Thyroid gland (tissue), 4 donors: ENCODE data around the gene GALNS. TPM values are rescaled to one million over a fixed set of nuclear protein-coding genes. Genes with fewer than 3 reads are reported as not detected.

Source experiments
- DNase-seq, 2 donors: peaks; one replicate each; pipeline ENCODE4 v3.0.0-alpha.2; 2019
- H3K27ac ChIP-seq, 3 donors: fragments of 200-600 bp; sonication (generic); 1 replicate in 2 of 3; 2 replicates in 1 of 3; pipeline ENCODE4 v1.5.1; 2016 to 2019; ENCODE audit warnings: mild to moderate bottlenecking in 1 of 3, moderate library complexity in 1 of 3
- H3K27me3 ChIP-seq: fragments of 200-600 bp; sonication (generic); one replicate; pipeline ENCODE4 v1.5.1; 2019
- H3K36me3 ChIP-seq, 2 donors: fragments of 200-600 bp; sonication (generic); one replicate each; pipeline ENCODE4 v1.5.1; 2016 to 2019
- H3K4me1 ChIP-seq, 2 donors: fragments of 200-600 bp; sonication (generic); one replicate each; pipeline ENCODE4 v1.5.1; 2017 to 2019
- H3K4me3 ChIP-seq, 3 donors: fragments of 200-600 bp; sonication (generic); replicated peaks in 1 of 3; 1 replicate in 2 of 3; 2 replicates in 1 of 3; pipeline ENCODE4 v1.5.1; 2016; ENCODE audit warnings: mild to moderate bottlenecking in 1 of 3
- H3K9me3 ChIP-seq: fragments of 200-600 bp; sonication (generic); one replicate; pipeline ENCODE4 v1.5.1; 2017
- CTCF ChIP-seq, 6 experiments: fragments of 200-600 bp in 3 of 6; fragments of 450-650 bp in 3 of 6; sonication (generic) in 3 of 6; IDR thresholded peaks; one replicate each; pipeline ENCODE4 v1.5.1; 2016 to 2019; ENCODE audit warnings: antibody characterized with exemption in 6 of 6, mild to moderate bottlenecking in 2 of 6, inconsistent platforms in 1 of 6, moderate library complexity in 1 of 6
- POLR2A ChIP-seq, 2 donors: fragments of 450-650 bp; IDR thresholded peaks; one replicate each; pipeline ENCODE4 v1.6.1; 2017; ENCODE audit warnings: antibody characterized with exemption in 2 of 2, mild to moderate bottlenecking in 2 of 2, moderate library complexity in 1 of 2
- WGBS, 2 donors: methylation state at CpG; one replicate each; pipeline ENCODE4 v1.1.5; 2017; 5-methylcytosine and 5-hydroxymethylcytosine counted together
- intact Hi-C: fragments of 100-400 bp; cut with DNase I; formaldehyde crosslinking; loops from one replicate; pipeline ENCODE4 v1.15.1; 2023
- total RNA-seq, 4 donors: library from RNA; depleted of rRNA; stranded (reverse); fragments of >200 nt; gene quantifications; one replicate each; pipeline ENCODE4 v1.2.3, GENCODE V29; 2016

The GALNS gene
- total RNA-seq, 4 donors from 2014 or later = 14.4 to 41.9 (median 33.0) TPM

DNA sequence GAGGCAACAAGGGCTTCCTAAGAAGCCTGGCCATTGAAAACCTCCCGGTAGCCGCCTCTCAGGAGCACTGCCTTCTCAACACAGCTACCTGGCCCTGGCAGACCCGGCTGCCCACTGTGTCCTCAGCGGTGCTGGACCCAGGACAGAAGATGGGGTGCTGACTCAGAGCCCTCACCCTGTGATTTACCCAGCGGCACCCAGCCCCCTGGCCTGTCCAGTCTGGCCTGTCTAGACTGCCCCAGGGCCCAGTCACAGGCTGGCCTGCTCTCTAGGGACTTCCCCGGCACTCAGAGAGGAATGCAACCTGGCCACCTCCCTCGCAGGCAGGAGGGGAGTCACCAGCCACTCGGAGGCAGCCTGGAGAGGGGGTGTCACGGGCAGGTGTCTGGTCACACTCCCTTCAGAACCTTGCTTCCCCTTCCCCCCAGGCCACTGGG lies 91.8 kb downstream of the GALNS start:
- no peaks in the 10 kb centered on the region for H3K9me3 ChIP-seq
- H3K4me1 ChIP-seq = peaks cover 83 to 100% of the 10 kb centered on the region in 2 donors
- no peaks in the 10 kb centered on the region for H3K36me3 ChIP-seq
- no peaks in the 10 kb centered on the region for H3K27me3 ChIP-seq
- TF ChIP-seq CTCF (IDR thresholded peaks at IDR 0.05) = no peak
- TF ChIP-seq POLR2A (IDR thresholded peaks at IDR 0.05) = peak in 1 of 2 donors; percentile 45
- intact Hi-C loops = no loop called here
- DNase-seq = peak; percentile 98
- 7 to 29% methylated on average over 2 to 7 of the region's 9 CpGs for WGBS, 2 donors
- H3K27ac ChIP-seq = peak overlapping the region; percentile 66 to 71 (median 67)
- H3K4me3 ChIP-seq = no peak overlapping the region

DNA sequence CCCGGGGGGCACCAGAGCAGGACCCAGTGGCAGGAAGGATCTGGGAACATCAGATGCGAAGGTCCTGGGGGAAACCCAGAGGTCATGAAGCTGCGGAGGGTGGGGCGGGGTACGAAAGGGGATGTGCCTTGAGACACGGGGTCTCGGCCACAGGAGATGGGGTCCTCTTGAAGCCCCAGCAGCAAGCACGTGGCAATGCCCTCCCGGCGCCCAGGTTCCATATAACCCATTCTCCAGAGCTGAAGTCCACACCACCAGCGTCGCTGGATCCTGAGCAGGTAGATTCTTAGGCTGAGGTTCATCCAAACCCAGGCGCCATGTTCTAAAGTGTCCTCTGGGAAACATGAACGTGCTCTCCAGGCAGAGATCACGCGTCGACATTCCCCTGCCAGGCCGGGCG lies 92.7 kb downstream of the GALNS start:
- no peaks in the 10 kb centered on the region for H3K36me3 ChIP-seq
- H3K27me3 ChIP-seq = no peaks in the 10 kb centered on the region
- H3K4me3 ChIP-seq = no peak overlapping the region
- intact Hi-C loops = no loop called here
- DNase-seq = no peak
- peaks cover 77 to 100% of the 10 kb centered on the region in 2 donors for H3K4me1 ChIP-seq
- H3K9me3 ChIP-seq = no peaks in the 10 kb centered on the region
- TF ChIP-seq CTCF (IDR thresholded peaks at IDR 0.05) = no peak
- no peak for TF ChIP-seq POLR2A (IDR thresholded peaks at IDR 0.05)
- 90 to 94% methylated on average over 16 to 19 of the region's 19 CpGs for WGBS, 2 donors
- H3K27ac ChIP-seq = peak overlapping the region in 2 of 3 donors; percentile 71 to 72

Other genes starting within 250 kb of the GALNS start
- gene IL17C, start 218.4 kb downstream of the GALNS start, total RNA-seq = not detected
- 100 to 1,000 TPM; 199 to 475 (median 339) TPM for gene CYBA, start 205.9 kb downstream of the GALNS start, total RNA-seq
- gene MVD, start 193.9 kb downstream of the GALNS start, total RNA-seq = 10 to 100 TPM; 20.7 to 52.5 (median 43.2) TPM
- gene SNAI3, start 170.4 kb downstream of the GALNS start, total RNA-seq = 1 to 10 TPM in 3 of 4 donors, under 1 TPM in 1; 0.33 to 1.3 (median 1.3) TPM
- gene RNF166, start 150.5 kb downstream of the GALNS start, total RNA-seq = 10 to 100 TPM; 12.5 to 26.8 (median 19.1) TPM
- 10 to 100 TPM in 2 of 4 donors, 1 to 10 TPM in 2; 7.7 to 21.2 (median 13.6) TPM for gene CTU2, start 150.4 kb downstream of the GALNS start, total RNA-seq
- 100 to 1,000 TPM in 3 of 4 donors, 10 to 100 TPM in 1; 81.2 to 145 (median 113) TPM for gene PIEZO1, start 71.7 kb downstream of the GALNS start, total RNA-seq
- gene CDT1, start 53.2 kb downstream of the GALNS start, total RNA-seq = 1 to 10 TPM in 2 of 4 donors, under 1 TPM in 2; 0.33 to 1.8 (median 0.99) TPM
- gene APRT, start 45.0 kb downstream of the GALNS start, total RNA-seq = 100 to 1,000 TPM in 3 of 4 donors, 10 to 100 TPM in 1; 88.9 to 182 (median 118) TPM
- gene TRAPPC2L, start 180 bp upstream of the GALNS start, total RNA-seq = 10 to 100 TPM; 18.9 to 50.4 (median 43.8) TPM
- not detected for gene PABPN1L, start 9.7 kb upstream of the GALNS start, total RNA-seq
- 1 to 10 TPM; 1.3 to 3.8 (median 2.6) TPM for gene CBFA2T3, start 120.3 kb upstream of the GALNS start, total RNA-seq
- 10 to 100 TPM; 30.1 to 51.2 (median 33.4) TPM for gene ACSF3, start 236.9 kb upstream of the GALNS start, total RNA-seq